Lung (tissue), 12 donors: ENCODE data around the gene CBLB. TPM values are rescaled to one million over a fixed set of nuclear protein-coding genes. Genes with fewer than 3 reads are reported as not detected.

Experiments used
- ATAC-seq: fragments of 200-7000 bp; cut with Tn5 transposase; one replicate; pipeline ENCODE4 v1.9.1; 2020; ENCODE audit warnings: moderate number of reproducible peaks; ENCODE audit not compliant: insufficient read depth, low FRiP score
- DNase-seq, 3 donors: peaks; one replicate each; pipeline ENCODE4 v3.0.0-alpha.2; 2013 to 2017
- H3K27ac ChIP-seq, 2 donors: one replicate each; pipeline ENCODE4 v1.5.1; 2013; ENCODE audit warnings: mild to moderate bottlenecking in 2 of 2, moderate library complexity in 2 of 2, control low read depth in 1 of 2, inconsistent platforms in 1 of 2, low read depth in 1 of 2, low read length in 1 of 2
- H3K27me3 ChIP-seq, 3 donors: one replicate each; pipeline ENCODE4 v1.5.1; 2013; ENCODE audit warnings: low read length in 2 of 3; ENCODE audit not compliant: control insufficient read depth in 3 of 3, insufficient read depth in 3 of 3
- H3K36me3 ChIP-seq, 4 donors: one replicate each; pipeline ENCODE4 v1.5.1; 2013; ENCODE audit warnings: low read length in 4 of 4, mild to moderate bottlenecking in 1 of 4, moderate library complexity in 1 of 4; ENCODE audit not compliant: control insufficient read depth in 4 of 4, insufficient read depth in 4 of 4
- H3K4me1 ChIP-seq, 5 donors: one replicate each; pipeline ENCODE4 v1.5.1; 2013; ENCODE audit warnings: low read length in 5 of 5, mild to moderate bottlenecking in 2 of 5, moderate library complexity in 1 of 5; ENCODE audit not compliant: control insufficient read depth in 5 of 5, insufficient read depth in 5 of 5
- H3K4me3 ChIP-seq: one replicate; pipeline ENCODE4 v1.5.1; 2013; ENCODE audit warnings: mild to moderate bottlenecking, control low read depth, moderate library complexity
- H3K9ac ChIP-seq, 2 donors: one replicate each; pipeline ENCODE4 v1.5.1; 2013; ENCODE audit warnings: low read length in 2 of 2, control low read depth in 1 of 2; ENCODE audit not compliant: insufficient read depth in 1 of 2
- H3K9me3 ChIP-seq, 4 donors: one replicate each; pipeline ENCODE4 v1.5.1; 2013; ENCODE audit warnings: low read length in 3 of 4, mild to moderate bottlenecking in 1 of 4, moderate library complexity in 1 of 4; ENCODE audit not compliant: control insufficient read depth in 4 of 4, insufficient read depth in 3 of 4
- CTCF ChIP-seq: IDR thresholded peaks from 2 replicates; pipeline ENCODE4 v1.5.1; 2012; ENCODE audit warnings: mild to moderate bottlenecking; ENCODE audit errors: control extremely low read depth, extremely low read depth
- WGBS, 2 donors: extraction: QIAGEN DNeasy Blood & Tissue Kit; methylation state at CpG; one replicate each; pipeline ENCODE4 v1.1.7; 2013; 5-methylcytosine and 5-hydroxymethylcytosine counted together
- polyA plus RNA-seq, 2 donors: library from polyadenylated mRNA; stranded (reverse); fragments of 200-250 nt; gene quantifications; one replicate each; pipeline ENCODE4 v1.2.1, GENCODE V29; 2013
- total RNA-seq, 2 donors: library from RNA; depleted of rRNA in 1 of 2; stranded (reverse); fragments of >200 nt in 1 of 2; gene quantifications; one replicate each; pipeline ENCODE4 v1.2.1, GENCODE V29; 2014 to 2021
- donor health status: control.
- donor health status: control.
- donor health status: Bipolar disorder and iron deficiency.
- donor health status: healthy.
- donor health status: DM: yes; HTN: yes; CAD: no.

CBLB gene
- total and polyA plus RNA-seq, 4 donors = 7.2 to 124 (median 24.6) TPM

DNA sequence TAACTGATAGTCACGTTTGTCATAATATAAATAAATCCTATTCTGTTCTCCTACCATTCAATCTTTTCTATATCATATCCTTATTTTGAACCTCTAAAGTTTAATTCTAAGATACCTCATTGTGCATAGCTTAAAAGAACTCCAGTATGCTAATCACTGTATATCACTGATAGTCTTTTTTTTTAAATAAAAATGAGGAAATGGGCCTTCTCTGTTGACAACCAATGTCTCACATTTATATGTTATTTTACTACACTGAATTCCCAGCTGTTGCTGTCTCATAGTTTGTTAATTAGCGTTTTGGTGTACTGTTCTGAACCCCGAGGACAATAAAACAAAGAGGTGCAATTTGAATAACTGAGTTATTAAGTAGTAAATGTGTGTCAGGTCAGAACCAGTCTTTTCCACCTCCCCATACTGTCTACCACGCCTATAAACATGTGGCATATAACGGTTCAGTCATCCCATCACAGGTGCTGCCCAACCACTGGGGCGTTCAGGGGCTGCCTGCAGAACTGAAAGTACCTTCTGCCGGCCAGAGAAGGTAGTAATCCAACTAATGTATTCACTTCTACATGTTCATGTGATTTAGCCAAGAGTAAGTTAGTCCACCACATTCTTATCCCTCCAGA, 14.9 kb downstream of the CBLB start:
- Histone ChIP-seq H3K9ac (no peak overlapping the region), H3K9me3 (no peaks in the 10 kb centered on the region), H3K36me3 (peaks cover 7 to 34% (median 27%) of the 10 kb centered on the region in 4 donors), H3K27me3 (no peaks in the 10 kb centered on the region), H3K4me3 (no peak overlapping the region), H3K4me1 (peaks cover 0 to 15% (median 0%) of the 10 kb centered on the region in 5 donors), H3K27ac (no peak overlapping the region)
- DNase-seq (no peak), ATAC-seq (no peak)
- WGBS, 2 donors = 89 to 93% methylated on average over 7 of the region's 7 CpGs
- TF ChIP-seq CTCF = no peak

DNA sequence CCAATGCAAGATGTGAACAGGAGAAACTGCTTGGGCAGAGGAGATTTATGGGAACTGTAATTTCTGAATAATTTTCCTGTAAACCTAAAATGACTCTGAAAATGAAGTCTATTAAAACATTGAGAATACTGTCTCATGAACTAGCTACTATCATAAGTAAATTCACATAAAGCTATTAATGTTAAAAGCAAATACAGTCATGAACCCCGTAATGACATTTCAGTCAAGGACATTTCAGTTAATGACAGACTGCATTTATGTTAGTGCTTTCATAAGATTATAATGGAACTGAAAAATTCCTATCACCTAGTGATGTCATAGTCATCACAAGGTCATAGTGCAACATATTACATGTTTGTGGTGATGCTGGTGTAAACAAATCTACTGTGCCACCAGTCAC, 17.2 kb downstream of the CBLB start:
- ATAC-seq (no peak), DNase-seq (no peak)
- H3K4me3 ChIP-seq = no peak overlapping the region
- no peak overlapping the region for H3K27ac ChIP-seq
- H3K27me3 ChIP-seq = no peaks in the 10 kb centered on the region
- H3K9ac ChIP-seq = no peak overlapping the region
- H3K4me1 ChIP-seq = peaks cover 0 to 17% (median 9%) of the 10 kb centered on the region in 5 donors
- no peak for TF ChIP-seq CTCF
- no peaks in the 10 kb centered on the region for H3K9me3 ChIP-seq
- WGBS, 2 donors = 99 to 100% methylated on average over 1 of the region's 1 CpG
- H3K36me3 ChIP-seq = peaks cover 5 to 38% (median 22%) of the 10 kb centered on the region in 4 donors

- ATAC-seq (no peak), DNase-seq (no peak)
- no peak overlapping the region for H3K4me3 ChIP-seq
- no peaks in the 10 kb centered on the region for H3K9me3 ChIP-seq
- WGBS, 2 donors = 98 to 99% methylated on average over 2 of the region's 2 CpGs
- H3K27me3 ChIP-seq = no peaks in the 10 kb centered on the region
- no peak for TF ChIP-seq CTCF
- no peak overlapping the region for H3K9ac ChIP-seq
- H3K4me1 ChIP-seq = peaks cover 0 to 19% (median 12%) of the 10 kb centered on the region in 5 donors
- H3K36me3 ChIP-seq = peaks cover 5 to 38% (median 22%) of the 10 kb centered on the region in 4 donors
- H3K27ac ChIP-seq = no peak overlapping the region
Observed at GRCh38 chr3:105851176-105851575, 17.6 kb downstream of the CBLB start.

DNA sequence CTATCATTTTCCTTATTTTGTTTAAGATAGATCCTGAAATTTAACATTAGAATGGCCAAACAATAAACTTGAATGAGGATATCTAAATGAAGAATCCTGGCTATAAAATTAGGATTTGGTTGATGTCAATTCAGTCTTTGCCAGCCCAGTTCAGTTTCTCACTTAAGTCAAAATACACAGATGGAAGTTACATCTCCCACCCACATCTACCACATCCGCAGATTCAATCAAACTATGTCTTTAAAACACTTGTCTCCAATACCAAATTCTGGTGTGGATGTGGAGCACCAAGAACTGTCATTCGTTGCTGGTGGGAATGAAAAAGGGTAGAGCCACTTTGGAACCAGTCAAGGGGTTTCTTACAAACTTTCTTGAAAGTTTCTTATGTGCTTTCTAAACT, 18.2 kb downstream of the CBLB start:
- Histone ChIP-seq H3K27me3 (no peaks in the 10 kb centered on the region), H3K9ac (no peak overlapping the region), H3K4me3 (no peak overlapping the region), H3K36me3 (peaks cover 5 to 38% (median 22%) of the 10 kb centered on the region in 4 donors), H3K27ac (no peak overlapping the region), H3K4me1 (peaks cover 0 to 25% (median 12%) of the 10 kb centered on the region in 5 donors), H3K9me3 (no peaks in the 10 kb centered on the region)
- no peak for DNase-seq
- no peak for TF ChIP-seq CTCF
- 90 to 100% methylated on average over 2 of the region's 2 CpGs for WGBS, 2 donors
- ATAC-seq = no peak
